H1 (cell line): ENCODE data around the gene BCKDHB. TPM values are rescaled to one million over a fixed set of nuclear protein-coding genes. Genes with fewer than 3 reads are reported as not detected.

Experiments
- BRCA1 ChIP-seq: IDR thresholded peaks from 2 replicates; pipeline ENCODE4 v1.6.1; 2012; ENCODE audit warnings: low read depth, low read length, improper control_type of control experiment
- CHD7 ChIP-seq: fragments of 300-600 bp; sonication (generic); IDR thresholded peaks from 2 replicates; pipeline ENCODE4 v1.7.1; 2012; ENCODE audit warnings: low read length, moderate library complexity, mild to moderate bottlenecking, inconsistent platforms; ENCODE audit not compliant: insufficient replicate concordance
- CTBP2 ChIP-seq: IDR thresholded peaks from 2 replicates; pipeline ENCODE4 v1.7.0; 2011; ENCODE audit warnings: borderline replicate concordance, mild to moderate bottlenecking, moderate library complexity, mixed read lengths, low read length; ENCODE audit not compliant: insufficient read depth, insufficient read length
- TCF12 ChIP-seq: IDR thresholded peaks from 2 replicates; pipeline ENCODE4 v1.6.1; 2011; ENCODE audit warnings: low read depth, mild to moderate bottlenecking, low read length
- polyA plus RNA-seq, 7 experiments: library from polyadenylated mRNA; depleted of rRNA in 3 of 7; stranded (reverse) in 5 of 7; unstranded in 2 of 7; fragments of >200 nt in 5 of 7; fragments of 200-250 nt in 2 of 7; gene quantifications; 1 replicate in 5 of 7; 2 replicates in 1 of 7; 4 replicates in 1 of 7; pipeline versions ENCODE4 v1.2.1 to v1.2.3, GENCODE V29; 2011 to 2013; ENCODE audit warnings: missing spikeins in 2 of 7, mixed read lengths in 2 of 7
- total RNA-seq: library from RNA; stranded (reverse); fragmentation: NEBNext Ultra II Directional; extraction: Animal tissue kit (Norgen Biotek cat#: 25700); gene quantifications from 2 replicates; pipeline ENCODE4 v1.2.1, GENCODE V29; 2021

BCKDHB gene
- total and polyA plus RNA-seq, 2 of the 8 experiments (the other 6 are each of a cell fraction or from before 2014, with no cell fraction given) = 22.1 to 30.8 TPM

DNA sequence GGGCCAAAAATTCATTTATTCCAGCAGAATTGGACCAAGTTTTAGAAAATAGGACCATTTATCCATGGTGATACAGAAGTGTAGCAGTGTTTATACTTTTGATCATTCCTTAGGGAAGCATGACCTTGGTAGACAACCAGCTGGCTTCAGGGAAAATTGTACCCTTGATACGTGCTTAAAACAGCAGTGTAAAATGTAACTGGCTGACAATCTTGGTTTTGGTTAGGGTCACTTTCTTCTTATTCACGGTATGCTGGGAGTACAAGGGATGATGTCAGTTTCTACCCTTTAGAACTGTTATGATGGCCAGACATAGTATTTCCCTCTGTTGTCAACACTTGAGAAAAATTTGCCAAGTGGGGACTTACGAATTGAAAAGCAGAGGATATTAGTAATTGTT, 157.1 kb downstream of the BCKDHB start (continued):
- TF ChIP-seq CHD7 (no peak), CTBP2 (no peak), BRCA1 (no peak), TCF12 (no peak)
